Lower lobe of right lung (tissue), 2 donors: ENCODE measurements around the gene CCDC93. TPM values are rescaled to one million over a fixed set of nuclear protein-coding genes. Genes with fewer than 3 reads are reported as not detected.

Source experiments
- ATAC-seq, 2 donors: fragments of 200-7000 bp; cut with Tn5 transposase; one replicate each; pipeline ENCODE4 v1.9.1; 2020 to 2022; ENCODE audit warnings: mild to moderate bottlenecking in 2 of 2, moderate library complexity in 2 of 2
- DNase-seq: peaks from one replicate; pipeline ENCODE4 v3.0.0-alpha.2; 2020
- H3K27ac ChIP-seq: fragments of 200-600 bp; one replicate; pipeline ENCODE4 v1.8.0; 2022
- H3K27me3 ChIP-seq: fragments of 200-600 bp; one replicate; pipeline ENCODE4 v1.8.0; 2022; ENCODE audit warnings: low read depth
- H3K36me3 ChIP-seq: fragments of 200-600 bp; one replicate; pipeline ENCODE4 v1.8.0; 2022; ENCODE audit warnings: mild to moderate bottlenecking
- H3K4me1 ChIP-seq: fragments of 200-600 bp; one replicate; pipeline ENCODE4 v1.8.0; 2022
- H3K4me3 ChIP-seq: fragments of 200-600 bp; one replicate; pipeline ENCODE4 v1.8.0; 2022; ENCODE audit warnings: mild to moderate bottlenecking
- H3K9me3 ChIP-seq: fragments of 200-600 bp; one replicate; pipeline ENCODE4 v1.8.0; 2022
- intact Hi-C: fragments of 100-400 bp; cut with DNase I; formaldehyde crosslinking; loops from one replicate; pipeline ENCODE4 v1.11.0; 2022
- total RNA-seq: library from RNA; stranded (reverse); fragmentation: NEBNext Ultra II Directional; extraction: Animal tissue kit (Norgen Biotek cat#: 25700); gene quantifications from one replicate; pipeline ENCODE4 v1.2.1, GENCODE V29; 2021
- TF ChIP-seq, protein P1 (sequence below): fragments of 200-600 bp; IDR thresholded peaks from one replicate; pipeline ENCODE4 v1.8.0; 2022; ENCODE audit warnings: antibody characterized with exemption, mild to moderate bottlenecking
- donor health status: DM: no; HTN: yes; CAD: no; lungs with severe emphysema.

CCDC93 gene
- total RNA-seq, 1 donor from 2014 or later, result 47.3 TPM

DNA sequence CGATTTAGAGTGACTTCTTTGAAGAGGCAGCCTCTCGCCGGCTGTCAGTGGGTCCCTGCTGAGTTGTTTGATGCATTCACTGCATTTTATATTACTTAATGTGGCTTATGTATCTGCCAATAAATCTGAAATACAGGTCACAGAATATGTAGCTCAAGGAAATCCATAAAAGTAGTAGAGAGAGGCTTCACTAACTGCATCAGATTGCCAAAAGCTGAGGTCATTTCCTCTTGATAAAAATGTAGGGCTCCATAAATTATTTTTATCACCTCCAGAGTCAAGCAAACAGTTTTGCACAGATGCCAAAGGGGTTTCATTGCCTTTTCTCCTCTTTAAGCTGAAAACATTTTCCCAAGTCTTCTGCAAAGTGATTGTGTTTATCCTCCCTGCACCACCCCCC, 36.5 kb upstream of the CCDC93 start:
- TF ChIP-seq, protein P1, sequence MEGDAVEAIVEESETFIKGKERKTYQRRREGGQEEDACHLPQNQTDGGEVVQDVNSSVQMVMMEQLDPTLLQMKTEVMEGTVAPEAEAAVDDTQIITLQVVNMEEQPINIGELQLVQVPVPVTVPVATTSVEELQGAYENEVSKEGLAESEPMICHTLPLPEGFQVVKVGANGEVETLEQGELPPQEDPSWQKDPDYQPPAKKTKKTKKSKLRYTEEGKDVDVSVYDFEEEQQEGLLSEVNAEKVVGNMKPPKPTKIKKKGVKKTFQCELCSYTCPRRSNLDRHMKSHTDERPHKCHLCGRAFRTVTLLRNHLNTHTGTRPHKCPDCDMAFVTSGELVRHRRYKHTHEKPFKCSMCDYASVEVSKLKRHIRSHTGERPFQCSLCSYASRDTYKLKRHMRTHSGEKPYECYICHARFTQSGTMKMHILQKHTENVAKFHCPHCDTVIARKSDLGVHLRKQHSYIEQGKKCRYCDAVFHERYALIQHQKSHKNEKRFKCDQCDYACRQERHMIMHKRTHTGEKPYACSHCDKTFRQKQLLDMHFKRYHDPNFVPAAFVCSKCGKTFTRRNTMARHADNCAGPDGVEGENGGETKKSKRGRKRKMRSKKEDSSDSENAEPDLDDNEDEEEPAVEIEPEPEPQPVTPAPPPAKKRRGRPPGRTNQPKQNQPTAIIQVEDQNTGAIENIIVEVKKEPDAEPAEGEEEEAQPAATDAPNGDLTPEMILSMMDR, result no peak
- no peak for DNase-seq
- H3K36me3 ChIP-seq, result no peaks in the 10 kb centered on the region
- peaks cover 8% of the 10 kb centered on the region for H3K4me1 ChIP-seq
- H3K4me3 ChIP-seq, result no peak overlapping the region
- H3K27ac ChIP-seq, result no peak overlapping the region
- intact Hi-C loops, result no loop called here
- H3K9me3 ChIP-seq, result no peaks in the 10 kb centered on the region
- H3K27me3 ChIP-seq, result no peaks in the 10 kb centered on the region
- ATAC-seq, result no peak

DNA sequence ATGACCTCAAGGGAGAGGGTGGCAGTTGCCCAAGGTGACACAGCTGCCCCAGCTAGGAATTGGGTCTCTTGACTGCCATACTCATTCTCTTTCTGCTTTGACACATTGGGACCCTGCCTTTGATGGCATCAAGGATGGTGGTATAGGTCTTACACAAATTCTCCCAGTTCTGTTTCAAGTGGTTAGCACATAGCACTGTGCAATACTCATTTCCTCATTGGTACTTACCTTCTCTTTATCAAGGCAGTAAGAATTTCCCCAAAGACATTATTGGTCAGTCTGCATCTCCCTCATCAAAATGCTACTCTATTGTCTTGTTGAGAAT, 35.9 kb upstream of the CCDC93 start:
- Histone ChIP-seq H3K27me3 (no peaks in the 10 kb centered on the region), H3K27ac (no peak overlapping the region), H3K9me3 (no peaks in the 10 kb centered on the region), H3K4me3 (no peak overlapping the region), H3K4me1 (peaks cover 8% of the 10 kb centered on the region), H3K36me3 (no peaks in the 10 kb centered on the region)
- intact Hi-C loops, result loop anchor here (10.0 kb wide), 1 partner anchor 805 kb away; no protein-coding TSS in a partner anchor
- TF ChIP-seq, protein P1, result no peak
- no peak for ATAC-seq
- DNase-seq, result no peak

DNA sequence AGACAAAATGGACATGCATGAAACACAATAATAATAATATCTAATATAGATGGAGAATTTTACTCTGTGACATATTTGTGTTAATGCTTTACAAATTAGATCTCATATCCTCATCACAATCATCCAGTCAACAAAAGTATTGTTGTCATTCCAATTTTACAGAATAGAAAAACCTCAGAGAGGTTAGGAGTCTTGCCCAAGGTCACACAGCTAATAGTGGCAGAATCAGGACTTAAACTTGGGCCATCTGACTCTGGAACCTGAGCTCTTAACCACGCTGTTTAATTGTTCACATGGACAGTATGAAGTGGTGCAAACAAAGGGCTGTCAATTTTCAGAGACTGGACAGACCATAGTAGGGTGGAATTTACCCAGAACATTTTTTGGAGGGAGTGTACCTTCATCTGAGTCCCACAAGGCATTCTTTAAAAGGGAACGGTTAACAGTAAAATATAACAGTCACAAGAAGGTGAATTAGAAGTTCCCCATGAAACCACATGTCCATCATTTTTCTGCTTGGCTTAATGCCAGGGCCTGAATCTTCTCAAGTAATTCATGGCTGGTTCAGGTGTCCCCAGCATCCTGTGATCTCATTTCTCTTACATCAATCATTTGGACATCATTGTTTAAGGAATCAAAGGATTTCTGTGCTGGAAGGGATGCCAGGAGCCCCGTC, 35.4 kb upstream of the CCDC93 start:
- Histone ChIP-seq H3K36me3 (no peaks in the 10 kb centered on the region), H3K27me3 (no peaks in the 10 kb centered on the region), H3K4me3 (no peak overlapping the region), H3K4me1 (peaks cover 8% of the 10 kb centered on the region), H3K9me3 (no peaks in the 10 kb centered on the region), H3K27ac (no peak overlapping the region)
- ATAC-seq (no peak), DNase-seq (no peak)
- TF ChIP-seq, protein P1, result no peak
- intact Hi-C loops, result loop anchor here (10.0 kb wide), 1 partner anchor 806 kb away; no protein-coding TSS in a partner anchor

DNA sequence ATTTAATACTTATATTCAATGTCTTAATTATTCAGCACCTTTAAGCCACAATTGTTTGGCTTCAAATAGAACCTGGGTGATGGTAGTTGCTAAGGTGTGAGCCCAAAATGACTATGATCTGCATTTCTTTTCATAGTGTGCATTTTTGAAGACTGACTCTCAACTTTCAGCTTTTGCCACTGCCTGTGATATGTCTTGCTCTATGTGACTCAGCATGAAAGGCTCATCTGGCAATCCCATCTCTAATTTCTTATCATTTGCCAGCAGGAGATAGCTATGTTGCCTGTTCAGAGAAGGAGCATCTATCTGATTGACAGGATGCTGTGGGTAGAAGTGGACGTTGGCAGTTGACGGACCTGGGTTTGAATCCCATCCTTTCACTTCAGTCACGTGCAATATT, 34.5 kb upstream of the CCDC93 start:
- no peak for DNase-seq
- intact Hi-C loops, result loop anchor here (10.0 kb wide), 1 partner anchor 806 kb away; no protein-coding TSS in a partner anchor
- H3K27ac ChIP-seq, result no peak overlapping the region
- H3K36me3 ChIP-seq, result no peaks in the 10 kb centered on the region
- TF ChIP-seq, protein P1, result no peak
- no peaks in the 10 kb centered on the region for H3K9me3 ChIP-seq
- ATAC-seq, result no peak
- H3K4me3 ChIP-seq, result no peak overlapping the region
- H3K27me3 ChIP-seq, result peaks cover 4% of the 10 kb centered on the region
- H3K4me1 ChIP-seq, result peaks cover 8% of the 10 kb centered on the region

DNA sequence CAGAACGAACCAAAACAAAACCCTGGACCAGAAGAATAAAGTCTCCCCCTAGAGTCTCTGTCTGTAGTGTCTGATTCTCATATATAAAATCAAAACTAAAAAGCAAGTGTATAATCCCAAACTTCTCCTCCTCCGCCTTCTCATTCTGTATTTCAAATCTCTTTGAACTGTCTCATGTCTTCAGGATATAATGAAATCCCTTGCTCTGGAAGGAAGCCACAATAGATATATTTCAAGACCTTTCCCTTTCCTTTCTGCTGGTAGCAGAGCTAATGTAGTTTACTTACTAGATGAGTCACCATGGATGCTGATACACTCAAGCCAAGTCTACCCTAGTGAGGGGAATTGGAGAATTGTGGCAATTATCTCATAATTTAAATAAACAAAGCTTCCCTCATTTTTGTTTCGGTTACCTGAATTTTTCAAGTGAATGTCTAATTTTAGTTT, 33.5 kb upstream of the CCDC93 start:
- Histone ChIP-seq H3K4me1 (peaks cover 8% of the 10 kb centered on the region), H3K4me3 (no peak overlapping the region), H3K36me3 (no peaks in the 10 kb centered on the region), H3K27ac (no peak overlapping the region), H3K9me3 (no peaks in the 10 kb centered on the region), H3K27me3 (peaks cover 4% of the 10 kb centered on the region)
- intact Hi-C loops, result loop anchor here (10.0 kb wide), 1 partner anchor 807 kb away; no protein-coding TSS in a partner anchor
- ATAC-seq (peak in 1 of 2 donors; percentile 83), DNase-seq (no peak)
- TF ChIP-seq, protein P1, result no peak
